ENCODE data around the gene MAD2L2. TPM values are rescaled to one million over a fixed set of nuclear protein-coding genes. Genes with fewer than 3 reads are reported as not detected.

MAD2L2 gene
- total RNA-seq, 6 donors from 2014 or later: 20.3 to 38.8 (median 28.0) TPM

DNA sequence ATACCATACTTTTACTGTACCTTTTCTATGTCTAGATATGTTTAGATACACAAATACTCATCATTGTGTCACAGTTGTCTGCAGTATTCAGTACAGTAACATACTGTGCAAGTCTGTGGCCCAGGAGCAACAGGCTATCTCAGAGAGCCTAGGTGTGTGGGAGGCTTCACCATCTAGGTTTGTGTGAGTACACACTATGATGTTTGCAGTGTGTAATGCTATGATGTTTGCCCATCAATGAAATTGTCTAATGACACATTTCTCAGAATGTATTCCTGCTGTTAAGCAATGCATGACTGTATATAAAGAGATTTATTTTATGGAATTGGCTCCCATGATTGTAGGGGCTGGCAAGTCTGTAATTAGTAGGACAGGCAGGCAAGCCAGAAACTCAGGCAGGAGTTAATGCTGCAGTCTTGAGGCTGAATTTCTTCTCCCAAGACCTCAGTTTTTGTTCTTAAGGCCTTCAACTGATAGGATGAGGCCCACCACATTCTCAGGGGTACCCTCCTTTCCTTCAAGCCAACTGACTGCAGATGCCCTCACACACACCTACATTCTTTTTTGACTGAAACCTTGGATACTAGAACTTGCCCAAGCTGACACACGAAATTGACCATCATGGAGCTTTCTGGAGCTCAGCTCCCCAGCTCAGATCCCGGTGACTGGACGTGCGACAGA, 47.3 kb upstream of the MAD2L2 start:
- TF ChIP-seq, protein P1, sequence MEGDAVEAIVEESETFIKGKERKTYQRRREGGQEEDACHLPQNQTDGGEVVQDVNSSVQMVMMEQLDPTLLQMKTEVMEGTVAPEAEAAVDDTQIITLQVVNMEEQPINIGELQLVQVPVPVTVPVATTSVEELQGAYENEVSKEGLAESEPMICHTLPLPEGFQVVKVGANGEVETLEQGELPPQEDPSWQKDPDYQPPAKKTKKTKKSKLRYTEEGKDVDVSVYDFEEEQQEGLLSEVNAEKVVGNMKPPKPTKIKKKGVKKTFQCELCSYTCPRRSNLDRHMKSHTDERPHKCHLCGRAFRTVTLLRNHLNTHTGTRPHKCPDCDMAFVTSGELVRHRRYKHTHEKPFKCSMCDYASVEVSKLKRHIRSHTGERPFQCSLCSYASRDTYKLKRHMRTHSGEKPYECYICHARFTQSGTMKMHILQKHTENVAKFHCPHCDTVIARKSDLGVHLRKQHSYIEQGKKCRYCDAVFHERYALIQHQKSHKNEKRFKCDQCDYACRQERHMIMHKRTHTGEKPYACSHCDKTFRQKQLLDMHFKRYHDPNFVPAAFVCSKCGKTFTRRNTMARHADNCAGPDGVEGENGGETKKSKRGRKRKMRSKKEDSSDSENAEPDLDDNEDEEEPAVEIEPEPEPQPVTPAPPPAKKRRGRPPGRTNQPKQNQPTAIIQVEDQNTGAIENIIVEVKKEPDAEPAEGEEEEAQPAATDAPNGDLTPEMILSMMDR (IDR thresholded peaks at IDR 0.05): no peak
- TF ChIP-seq POLR2A (IDR thresholded peaks at IDR 0.05): no peak
- TF ChIP-seq EP300 (IDR thresholded peaks at IDR 0.05): no peak
- TF ChIP-seq POLR2AphosphoS5 (IDR thresholded peaks at IDR 0.05): no peak
- Histone ChIP-seq H3K4me1 (peaks cover 39 to 45% (median 43%) of the 10 kb centered on the region in 4 donors), H3K4me3 (no peak overlapping the region), H3K36me3 (no peaks in the 10 kb centered on the region), H3K27ac (peak overlapping the region in 1 of 4 donors; percentile 86), H3K9me3 (no peaks in the 10 kb centered on the region), H3K27me3 (no peaks in the 10 kb centered on the region)
- DNase-seq (no peak), ATAC-seq (ENCODE audit: low FRiP score in 2 of 2) (no peak)
- 96% methylated on average over 4 of the region's 4 CpGs; no CpG with 5 or more reads in 1 of the 2 donors for WGBS, 2 donors

DNA sequence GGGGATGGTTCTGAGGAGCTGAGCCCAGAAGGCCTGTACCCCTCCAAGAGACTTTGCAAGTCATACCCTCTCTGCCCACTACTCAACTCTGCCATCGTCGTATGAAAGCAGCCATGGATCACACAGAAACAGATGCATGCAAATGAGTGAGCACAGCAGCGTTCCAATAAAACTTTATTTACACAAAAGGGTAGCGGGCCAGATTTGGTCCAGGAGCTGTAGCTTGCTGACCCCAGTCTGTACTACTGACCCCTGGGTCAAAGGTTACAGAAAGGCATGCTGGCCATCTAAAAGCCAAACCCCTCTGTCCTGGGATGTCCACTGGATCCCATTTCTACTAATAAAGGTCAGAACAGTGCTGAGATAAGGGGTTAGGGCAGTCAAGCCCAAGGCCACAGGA, 46.2 kb upstream of the MAD2L2 start:
- WGBS, 2 donors: 96% methylated on average over 4 of the region's 4 CpGs
- ATAC-seq (ENCODE audit: low FRiP score in 2 of 2): no peak
- H3K27ac ChIP-seq: no peak overlapping the region
- no peaks in the 10 kb centered on the region for H3K9me3 ChIP-seq
- no peaks in the 10 kb centered on the region for H3K36me3 ChIP-seq
- no peaks in the 10 kb centered on the region for H3K27me3 ChIP-seq
- no peak overlapping the region for H3K4me3 ChIP-seq
- no peak for DNase-seq
- TF ChIP-seq, protein P1 (IDR thresholded peaks at IDR 0.05): no peak
- TF ChIP-seq POLR2A (IDR thresholded peaks at IDR 0.05): no peak
- no peak for TF ChIP-seq POLR2AphosphoS5 (IDR thresholded peaks at IDR 0.05)
- TF ChIP-seq EP300 (IDR thresholded peaks at IDR 0.05): no peak
- H3K4me1 ChIP-seq: peaks cover 30 to 34% (median 32%) of the 10 kb centered on the region in 4 donors

DNA sequence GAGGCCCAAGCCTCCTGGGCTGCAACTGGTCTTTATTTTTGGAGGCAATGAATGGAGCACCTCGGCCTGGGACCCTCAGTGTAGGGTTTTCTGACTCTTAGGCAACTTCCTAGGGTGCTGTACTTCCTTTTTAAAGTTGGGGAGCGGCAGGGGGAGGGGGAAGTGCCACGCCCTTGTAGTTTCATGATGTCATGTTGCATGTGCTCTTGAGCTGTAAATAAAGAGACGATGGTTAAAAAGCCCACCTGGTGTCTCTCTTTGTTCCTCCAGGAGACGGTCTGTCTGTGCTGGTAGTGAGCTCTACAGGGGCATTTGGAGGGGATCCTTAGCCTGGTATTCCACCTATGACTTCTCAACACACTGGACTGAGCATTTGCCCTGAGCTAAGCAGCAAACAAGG, 44.7 kb upstream of the MAD2L2 start:
- H3K36me3 ChIP-seq: no peaks in the 10 kb centered on the region
- ATAC-seq (ENCODE audit: low FRiP score in 2 of 2) (no peak), DNase-seq (peak in 1 of 2 donors; percentile 59)
- H3K4me1 ChIP-seq: peaks cover 17 to 24% (median 18%) of the 10 kb centered on the region in 4 donors
- H3K9me3 ChIP-seq: no peaks in the 10 kb centered on the region
- TF ChIP-seq POLR2A (IDR thresholded peaks at IDR 0.05) (no peak), EP300 (IDR thresholded peaks at IDR 0.05) (no peak), POLR2AphosphoS5 (IDR thresholded peaks at IDR 0.05) (no peak)
- TF ChIP-seq, protein P1 (IDR thresholded peaks at IDR 0.05): no peak
- no peaks in the 10 kb centered on the region for H3K27me3 ChIP-seq
- WGBS, 2 donors: 54 to 64% methylated on average over 5 of the region's 5 CpGs
- H3K4me3 ChIP-seq: no peak overlapping the region
- peak overlapping the region in 2 of 4 donors; percentile 63 to 71 for H3K27ac ChIP-seq

DNA sequence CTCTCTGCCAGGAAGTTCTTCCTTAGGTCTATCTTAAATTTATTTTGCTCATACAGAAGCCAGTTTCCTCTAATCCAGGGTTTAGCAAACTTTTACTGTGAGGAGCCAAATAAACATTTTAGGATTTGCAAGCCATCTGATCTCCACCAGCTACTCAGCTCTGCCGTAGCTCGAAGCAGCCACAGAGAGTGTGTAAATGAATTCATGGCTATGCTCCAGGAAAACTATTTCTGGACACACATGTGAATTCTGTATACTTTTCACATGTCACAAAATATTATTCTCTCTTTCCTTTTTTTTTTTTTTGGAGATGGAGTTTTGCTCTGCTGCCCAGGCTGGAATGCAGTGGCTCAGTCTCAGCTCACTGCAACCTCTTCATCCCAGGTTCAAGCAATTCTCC, 41.6 kb upstream of the MAD2L2 start:
- 60 to 66% methylated on average over 2 of the region's 2 CpGs for WGBS, 2 donors
- Histone ChIP-seq H3K36me3 (no peaks in the 10 kb centered on the region), H3K9me3 (no peaks in the 10 kb centered on the region), H3K27me3 (no peaks in the 10 kb centered on the region), H3K4me1 (peaks cover 8 to 25% (median 10%) of the 10 kb centered on the region in 4 donors), H3K4me3 (no peak overlapping the region), H3K27ac (no peak overlapping the region)
- TF ChIP-seq, protein P1 (IDR thresholded peaks at IDR 0.05): no peak
- TF ChIP-seq EP300 (IDR thresholded peaks at IDR 0.05) (no peak), POLR2AphosphoS5 (IDR thresholded peaks at IDR 0.05) (no peak)
- DNase-seq (no peak), ATAC-seq (ENCODE audit: low FRiP score in 2 of 2) (no peak)

DNA sequence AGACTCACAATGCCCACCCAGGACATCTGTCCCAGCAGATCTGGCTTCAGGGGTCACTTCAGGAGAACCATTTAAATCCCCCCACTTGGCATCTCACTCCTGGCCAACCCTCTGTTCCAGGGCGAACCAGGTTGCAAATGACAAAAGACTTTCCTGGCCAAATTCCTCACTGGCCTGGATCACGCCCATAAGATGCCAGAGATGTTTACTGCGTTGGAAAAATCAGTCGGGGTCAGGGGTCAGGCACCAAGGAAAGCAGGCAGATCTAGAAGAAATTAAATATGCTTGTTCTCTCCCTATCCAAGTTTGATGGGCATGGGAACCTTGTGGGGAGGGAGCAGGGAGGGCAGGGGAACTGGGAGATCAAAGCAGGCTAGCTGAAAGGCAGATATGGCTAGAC, 40.4 kb upstream of the MAD2L2 start:
- no peak for ATAC-seq (ENCODE audit: low FRiP score in 2 of 2)
- Histone ChIP-seq H3K4me1 (peaks cover 8 to 25% (median 10%) of the 10 kb centered on the region in 4 donors), H3K4me3 (no peak overlapping the region), H3K36me3 (no peaks in the 10 kb centered on the region), H3K9me3 (no peaks in the 10 kb centered on the region), H3K27ac (no peak overlapping the region), H3K27me3 (no peaks in the 10 kb centered on the region)
- no peak for DNase-seq
- 74 to 83% methylated on average over 4 of the region's 4 CpGs for WGBS, 2 donors
- TF ChIP-seq, protein P1 (IDR thresholded peaks at IDR 0.05): no peak
- TF ChIP-seq POLR2A (IDR thresholded peaks at IDR 0.05) (no peak), POLR2AphosphoS5 (IDR thresholded peaks at IDR 0.05) (no peak), EP300 (IDR thresholded peaks at IDR 0.05) (no peak)

Measured in upper lobe of left lung (tissue), 6 donors.